Prostate gland (tissue), 2 donors: ENCODE measurements around the gene ENOSF1.

ENCODE experiments used
- CTCF ChIP-seq, 4 experiments: fragments of 200-600 bp in 2 of 4; fragments of 450-650 bp in 2 of 4; sonication (generic) in 2 of 4; IDR thresholded peaks; 1 replicate in 3 of 4; 2 replicates in 1 of 4; pipeline ENCODE4 v1.5.1; 2016 to 2019; ENCODE audit warnings: antibody characterized with exemption in 4 of 4, mild to moderate bottlenecking in 2 of 4, moderate library complexity in 2 of 4
- POLR2AphosphoS5 ChIP-seq: sonication (generic); formaldehyde crosslinking; IDR thresholded peaks from one replicate; pipeline ENCODE4 v1.6.1; 2017; ENCODE audit warnings: antibody characterized with exemption

- TF ChIP-seq CTCF (IDR thresholded peaks at IDR 0.05) = no peak
- no peak for TF ChIP-seq POLR2AphosphoS5
Measured at GRCh38 chr18:677951-678381, 34.5 kb downstream of the ENOSF1 start.
